Measurements from ENCODE around the gene NFATC1.

NFATC1 gene

GRCh38 chr18:79445696-79446561 lies 50.2 kb downstream of the NFATC1 start:
- no peak for FAIRE-seq

GRCh38 chr18:79446931-79447330 lies 51.2 kb downstream of the NFATC1 start:
- no peak for FAIRE-seq

GRCh38 chr18:79447703-79448367 lies 52.1 kb downstream of the NFATC1 start:
- no peak for FAIRE-seq

GRCh38 chr18:79448621-79449020 lies 52.9 kb downstream of the NFATC1 start:
- FAIRE-seq: no peak

- FAIRE-seq: no peak
Observed at GRCh38 chr18:79449551-79450288, 54.0 kb downstream of the NFATC1 start.

GRCh38 chr18:79450289-79451080 lies 54.8 kb downstream of the NFATC1 start:
- no peak for FAIRE-seq

GRCh38 chr18:79451237-79452125 lies 55.8 kb downstream of the NFATC1 start:
- FAIRE-seq: no peak

GRCh38 chr18:79452190-79452990 lies 56.7 kb downstream of the NFATC1 start:
- FAIRE-seq: no peak

- FAIRE-seq: no peak
Observed at GRCh38 chr18:79452991-79453645, 57.4 kb downstream of the NFATC1 start.

GRCh38 chr18:79453816-79454735 lies 58.3 kb downstream of the NFATC1 start:
- no peak for FAIRE-seq

GRCh38 chr18:79455261-79455660 lies 59.5 kb downstream of the NFATC1 start:
- FAIRE-seq: no peak

- no peak for FAIRE-seq
Observed at GRCh38 chr18:79456105-79456980, 60.6 kb downstream of the NFATC1 start.

GRCh38 chr18:79457239-79457638 lies 61.5 kb downstream of the NFATC1 start:
- no peak for FAIRE-seq

GRCh38 chr18:79457652-79458051 lies 61.9 kb downstream of the NFATC1 start:
- FAIRE-seq: no peak

GRCh38 chr18:79458131-79458838 lies 62.6 kb downstream of the NFATC1 start:
- no peak for FAIRE-seq

GRCh38 chr18:79458917-79459803 lies 63.4 kb downstream of the NFATC1 start:
- FAIRE-seq: no peak
